ENCODE results near the gene GRM8.

GRM8 gene

DNA sequence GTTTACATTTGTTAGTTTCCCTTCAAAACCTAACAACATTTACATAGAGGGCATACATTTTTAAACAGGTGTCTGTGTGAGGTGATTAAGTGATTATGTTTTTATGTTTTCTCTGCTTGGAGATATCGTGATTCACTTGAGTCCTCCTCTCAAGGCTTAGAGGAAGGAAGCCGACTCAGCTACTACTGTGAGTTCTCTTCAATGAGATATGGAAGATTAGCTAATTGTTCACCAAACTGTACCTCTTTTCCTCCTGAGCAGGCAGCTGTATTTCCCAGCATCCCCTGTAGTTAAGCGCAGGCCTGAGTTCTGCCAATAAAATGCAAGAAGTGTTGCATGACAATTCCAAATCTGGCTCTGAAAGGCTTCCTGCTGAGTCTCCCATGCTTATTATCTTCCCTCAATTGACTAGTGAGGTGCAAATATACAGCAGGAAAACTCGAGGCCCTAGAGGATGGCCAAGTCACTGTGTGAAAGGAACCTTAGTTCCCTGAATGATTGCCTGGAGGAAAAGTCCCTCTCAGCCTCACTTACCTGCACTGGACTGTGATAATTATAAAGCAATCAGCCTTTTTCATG is 528.7 kb downstream of the GRM8 start:
- TF ChIP-seq SIN3A (IDR thresholded peaks at IDR 0.05; ENCODE audit: borderline replicate concordance, insufficient read depth, low read length): no peak
- TF ChIP-seq, protein P1, sequence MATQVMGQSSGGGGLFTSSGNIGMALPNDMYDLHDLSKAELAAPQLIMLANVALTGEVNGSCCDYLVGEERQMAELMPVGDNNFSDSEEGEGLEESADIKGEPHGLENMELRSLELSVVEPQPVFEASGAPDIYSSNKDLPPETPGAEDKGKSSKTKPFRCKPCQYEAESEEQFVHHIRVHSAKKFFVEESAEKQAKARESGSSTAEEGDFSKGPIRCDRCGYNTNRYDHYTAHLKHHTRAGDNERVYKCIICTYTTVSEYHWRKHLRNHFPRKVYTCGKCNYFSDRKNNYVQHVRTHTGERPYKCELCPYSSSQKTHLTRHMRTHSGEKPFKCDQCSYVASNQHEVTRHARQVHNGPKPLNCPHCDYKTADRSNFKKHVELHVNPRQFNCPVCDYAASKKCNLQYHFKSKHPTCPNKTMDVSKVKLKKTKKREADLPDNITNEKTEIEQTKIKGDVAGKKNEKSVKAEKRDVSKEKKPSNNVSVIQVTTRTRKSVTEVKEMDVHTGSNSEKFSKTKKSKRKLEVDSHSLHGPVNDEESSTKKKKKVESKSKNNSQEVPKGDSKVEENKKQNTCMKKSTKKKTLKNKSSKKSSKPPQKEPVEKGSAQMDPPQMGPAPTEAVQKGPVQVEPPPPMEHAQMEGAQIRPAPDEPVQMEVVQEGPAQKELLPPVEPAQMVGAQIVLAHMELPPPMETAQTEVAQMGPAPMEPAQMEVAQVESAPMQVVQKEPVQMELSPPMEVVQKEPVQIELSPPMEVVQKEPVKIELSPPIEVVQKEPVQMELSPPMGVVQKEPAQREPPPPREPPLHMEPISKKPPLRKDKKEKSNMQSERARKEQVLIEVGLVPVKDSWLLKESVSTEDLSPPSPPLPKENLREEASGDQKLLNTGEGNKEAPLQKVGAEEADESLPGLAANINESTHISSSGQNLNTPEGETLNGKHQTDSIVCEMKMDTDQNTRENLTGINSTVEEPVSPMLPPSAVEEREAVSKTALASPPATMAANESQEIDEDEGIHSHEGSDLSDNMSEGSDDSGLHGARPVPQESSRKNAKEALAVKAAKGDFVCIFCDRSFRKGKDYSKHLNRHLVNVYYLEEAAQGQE (IDR thresholded peaks at IDR 0.05; ENCODE audit: insufficient read depth in 1 of 2, low read depth in 2 of 2, low read length in 2 of 2): no peak
- TF ChIP-seq FOXP2 (optimal IDR thresholded peaks at IDR 0.05; ENCODE audit: borderline replicate concordance, extremely low read depth, extremely low read length, insufficient read depth): no peak
- TF ChIP-seq POLR2AphosphoS5 (IDR thresholded peaks at IDR 0.05; ENCODE audit: low read depth, low read length): no peak

- TF ChIP-seq POLR2AphosphoS5 (IDR thresholded peaks at IDR 0.05; ENCODE audit: low read depth, low read length) (no peak), FOXP2 (optimal IDR thresholded peaks at IDR 0.05; ENCODE audit: borderline replicate concordance, extremely low read depth, extremely low read length, insufficient read depth) (no peak), TAF1 (IDR thresholded peaks at IDR 0.05; ENCODE audit: borderline replicate concordance, insufficient read depth, low read length) (no peak), SIN3A (IDR thresholded peaks at IDR 0.05; ENCODE audit: borderline replicate concordance, insufficient read depth, low read length) (no peak)
- TF ChIP-seq, protein P1 (IDR thresholded peaks at IDR 0.05; ENCODE audit: insufficient read depth in 1 of 2, low read depth in 2 of 2, low read length in 2 of 2): no peak
Observed at GRCh38 chr7:126720232-126720631, 532.5 kb downstream of the GRM8 start.

- TF ChIP-seq POLR2AphosphoS5 (IDR thresholded peaks at IDR 0.05; ENCODE audit: low read depth, low read length) (no peak), FOXP2 (optimal IDR thresholded peaks at IDR 0.05; ENCODE audit: borderline replicate concordance, extremely low read depth, extremely low read length, insufficient read depth) (no peak)
Observed at GRCh38 chr7:126718419-126718818, 534.3 kb downstream of the GRM8 start.

GRCh38 chr7:126716321-126716720 is 536.4 kb downstream of the GRM8 start:
- TF ChIP-seq SIN3A (IDR thresholded peaks at IDR 0.05; ENCODE audit: borderline replicate concordance, insufficient read depth, low read length) (no peak), TAF1 (IDR thresholded peaks at IDR 0.05; ENCODE audit: borderline replicate concordance, insufficient read depth, low read length) (no peak), POLR2AphosphoS5 (IDR thresholded peaks at IDR 0.05; ENCODE audit: low read depth, low read length) (no peak), FOXP2 (optimal IDR thresholded peaks at IDR 0.05; ENCODE audit: borderline replicate concordance, extremely low read depth, extremely low read length, insufficient read depth) (no peak)
- TF ChIP-seq, protein P1 (IDR thresholded peaks at IDR 0.05; ENCODE audit: insufficient read depth in 1 of 2, low read depth in 2 of 2, low read length in 2 of 2): no peak

- TF ChIP-seq TAF1 (IDR thresholded peaks at IDR 0.05; ENCODE audit: borderline replicate concordance, insufficient read depth, low read length) (no peak), POLR2AphosphoS5 (IDR thresholded peaks at IDR 0.05; ENCODE audit: low read depth, low read length) (no peak), FOXP2 (optimal IDR thresholded peaks at IDR 0.05; ENCODE audit: borderline replicate concordance, extremely low read depth, extremely low read length, insufficient read depth) (no peak), SIN3A (IDR thresholded peaks at IDR 0.05; ENCODE audit: borderline replicate concordance, insufficient read depth, low read length) (no peak)
- TF ChIP-seq, protein P1 (IDR thresholded peaks at IDR 0.05; ENCODE audit: insufficient read depth in 1 of 2, low read depth in 2 of 2, low read length in 2 of 2): no peak
Observed at GRCh38 chr7:126715076-126715475, 537.7 kb downstream of the GRM8 start.

Measured in PFSK-1 (cell line).